ENCODE results near the gene SGK2.

Gene SGK2

GRCh38 chr20:43571771-43572170, 12.9 kb downstream of the SGK2 start:
- no peak overlapping the region for H3K27ac ChIP-seq (ENCODE audit: low read length)
- TF ChIP-seq, protein P1, sequence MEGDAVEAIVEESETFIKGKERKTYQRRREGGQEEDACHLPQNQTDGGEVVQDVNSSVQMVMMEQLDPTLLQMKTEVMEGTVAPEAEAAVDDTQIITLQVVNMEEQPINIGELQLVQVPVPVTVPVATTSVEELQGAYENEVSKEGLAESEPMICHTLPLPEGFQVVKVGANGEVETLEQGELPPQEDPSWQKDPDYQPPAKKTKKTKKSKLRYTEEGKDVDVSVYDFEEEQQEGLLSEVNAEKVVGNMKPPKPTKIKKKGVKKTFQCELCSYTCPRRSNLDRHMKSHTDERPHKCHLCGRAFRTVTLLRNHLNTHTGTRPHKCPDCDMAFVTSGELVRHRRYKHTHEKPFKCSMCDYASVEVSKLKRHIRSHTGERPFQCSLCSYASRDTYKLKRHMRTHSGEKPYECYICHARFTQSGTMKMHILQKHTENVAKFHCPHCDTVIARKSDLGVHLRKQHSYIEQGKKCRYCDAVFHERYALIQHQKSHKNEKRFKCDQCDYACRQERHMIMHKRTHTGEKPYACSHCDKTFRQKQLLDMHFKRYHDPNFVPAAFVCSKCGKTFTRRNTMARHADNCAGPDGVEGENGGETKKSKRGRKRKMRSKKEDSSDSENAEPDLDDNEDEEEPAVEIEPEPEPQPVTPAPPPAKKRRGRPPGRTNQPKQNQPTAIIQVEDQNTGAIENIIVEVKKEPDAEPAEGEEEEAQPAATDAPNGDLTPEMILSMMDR (IDR thresholded peaks at IDR 0.05; ENCODE audit: low read length), result no peak
- no peak for TF ChIP-seq EZH2 (optimal IDR thresholded peaks at IDR 0.05; ENCODE audit: low read depth, low read length)
- no peak for TF ChIP-seq EZH2phosphoT487 (IDR thresholded peaks at IDR 0.05; ENCODE audit: low read length)
- H3K4me2 ChIP-seq (ENCODE audit: low read depth, low read length), result no peak overlapping the region
- H3K36me3 ChIP-seq (replicated peaks; ENCODE audit: insufficient read depth, low read length), result no peaks in the 10 kb centered on the region
- no peaks in the 10 kb centered on the region for H3K27me3 ChIP-seq (replicated peaks; ENCODE audit: insufficient read depth, low read length)
- no peaks in the 10 kb centered on the region for H3K79me2 ChIP-seq (ENCODE audit: low read length)
- DNase-seq, result no peak
- no peak overlapping the region for H2AFZ ChIP-seq (ENCODE audit: low read length)
- H3F3A ChIP-seq (ENCODE audit: insufficient read depth, low read length), result no peaks in the 10 kb centered on the region
- no peak overlapping the region for H3K9ac ChIP-seq (ENCODE audit: low read length)
- H3K4me1 ChIP-seq (ENCODE audit: low read length), result no peaks in the 10 kb centered on the region
- H4K20me1 ChIP-seq (ENCODE audit: insufficient read depth, low read length), result no peaks in the 10 kb centered on the region
- no peaks in the 10 kb centered on the region for H3K9me2 ChIP-seq (replicated peaks; ENCODE audit: insufficient read depth, low read length)
- H3K9me3 ChIP-seq (replicated peaks; ENCODE audit: insufficient read depth, low read length), result no peaks in the 10 kb centered on the region
- H3K4me3 ChIP-seq (ENCODE audit: low read length), result no peak overlapping the region

DNA sequence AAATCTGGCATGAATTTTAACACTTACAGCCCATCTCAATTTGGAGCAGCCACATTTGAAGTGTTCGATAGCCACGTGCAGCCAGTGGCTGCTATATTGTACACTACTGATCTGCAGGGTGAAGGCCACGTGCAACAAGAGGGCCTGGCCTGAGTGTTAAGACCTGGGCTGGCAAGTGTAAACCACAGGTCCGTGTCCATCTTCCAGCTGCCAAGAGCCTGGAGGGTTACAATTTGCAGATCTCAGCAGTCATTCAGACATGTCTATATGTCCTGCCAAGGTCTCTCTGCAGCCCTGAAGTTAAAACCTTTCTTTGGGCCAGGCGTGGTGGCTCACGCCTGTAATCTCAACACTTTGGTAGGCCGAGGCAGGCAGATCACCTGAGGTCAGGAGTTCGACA, 14.1 kb downstream of the SGK2 start:
- TF ChIP-seq EZH2phosphoT487 (IDR thresholded peaks at IDR 0.05; ENCODE audit: low read length), result no peak
- TF ChIP-seq, protein P1 (IDR thresholded peaks at IDR 0.05; ENCODE audit: low read length), result no peak
- TF ChIP-seq EZH2 (optimal IDR thresholded peaks at IDR 0.05; ENCODE audit: low read depth, low read length), result no peak
- Histone ChIP-seq H3K4me3 (ENCODE audit: low read length) (no peak overlapping the region), H3K27me3 (replicated peaks; ENCODE audit: insufficient read depth, low read length) (no peaks in the 10 kb centered on the region), H3K9me3 (replicated peaks; ENCODE audit: insufficient read depth, low read length) (no peaks in the 10 kb centered on the region), H3K4me1 (ENCODE audit: low read length) (no peaks in the 10 kb centered on the region), H3K4me2 (ENCODE audit: low read depth, low read length) (no peak overlapping the region), H3K9ac (ENCODE audit: low read length) (no peak overlapping the region), H2AFZ (ENCODE audit: low read length) (no peak overlapping the region), H3K36me3 (replicated peaks; ENCODE audit: insufficient read depth, low read length) (no peaks in the 10 kb centered on the region), H4K20me1 (ENCODE audit: insufficient read depth, low read length) (no peaks in the 10 kb centered on the region), H3F3A (ENCODE audit: insufficient read depth, low read length) (no peaks in the 10 kb centered on the region), H3K27ac (ENCODE audit: low read length) (no peak overlapping the region), H3K79me2 (ENCODE audit: low read length) (no peaks in the 10 kb centered on the region), H3K9me2 (replicated peaks; ENCODE audit: insufficient read depth, low read length) (no peaks in the 10 kb centered on the region)
- no peak for DNase-seq

GRCh38 chr20:43576108-43576507, 17.3 kb downstream of the SGK2 start:
- H3K4me3 ChIP-seq (ENCODE audit: low read length), result no peak overlapping the region
- H3K79me2 ChIP-seq (ENCODE audit: low read length), result no peaks in the 10 kb centered on the region
- H3K4me2 ChIP-seq (ENCODE audit: low read depth, low read length), result no peak overlapping the region
- no peak for DNase-seq
- no peaks in the 10 kb centered on the region for H4K20me1 ChIP-seq (ENCODE audit: insufficient read depth, low read length)
- H3K27ac ChIP-seq (ENCODE audit: low read length), result no peak overlapping the region
- no peak for TF ChIP-seq EZH2 (optimal IDR thresholded peaks at IDR 0.05; ENCODE audit: low read depth, low read length)
- H3F3A ChIP-seq (ENCODE audit: insufficient read depth, low read length), result no peaks in the 10 kb centered on the region
- H3K9me3 ChIP-seq (replicated peaks; ENCODE audit: insufficient read depth, low read length), result no peaks in the 10 kb centered on the region
- no peak overlapping the region for H3K9ac ChIP-seq (ENCODE audit: low read length)
- H2AFZ ChIP-seq (ENCODE audit: low read length), result no peak overlapping the region
- no peaks in the 10 kb centered on the region for H3K9me2 ChIP-seq (replicated peaks; ENCODE audit: insufficient read depth, low read length)
- no peaks in the 10 kb centered on the region for H3K4me1 ChIP-seq (ENCODE audit: low read length)
- no peaks in the 10 kb centered on the region for H3K27me3 ChIP-seq (replicated peaks; ENCODE audit: insufficient read depth, low read length)
- no peaks in the 10 kb centered on the region for H3K36me3 ChIP-seq (replicated peaks; ENCODE audit: insufficient read depth, low read length)

DNA sequence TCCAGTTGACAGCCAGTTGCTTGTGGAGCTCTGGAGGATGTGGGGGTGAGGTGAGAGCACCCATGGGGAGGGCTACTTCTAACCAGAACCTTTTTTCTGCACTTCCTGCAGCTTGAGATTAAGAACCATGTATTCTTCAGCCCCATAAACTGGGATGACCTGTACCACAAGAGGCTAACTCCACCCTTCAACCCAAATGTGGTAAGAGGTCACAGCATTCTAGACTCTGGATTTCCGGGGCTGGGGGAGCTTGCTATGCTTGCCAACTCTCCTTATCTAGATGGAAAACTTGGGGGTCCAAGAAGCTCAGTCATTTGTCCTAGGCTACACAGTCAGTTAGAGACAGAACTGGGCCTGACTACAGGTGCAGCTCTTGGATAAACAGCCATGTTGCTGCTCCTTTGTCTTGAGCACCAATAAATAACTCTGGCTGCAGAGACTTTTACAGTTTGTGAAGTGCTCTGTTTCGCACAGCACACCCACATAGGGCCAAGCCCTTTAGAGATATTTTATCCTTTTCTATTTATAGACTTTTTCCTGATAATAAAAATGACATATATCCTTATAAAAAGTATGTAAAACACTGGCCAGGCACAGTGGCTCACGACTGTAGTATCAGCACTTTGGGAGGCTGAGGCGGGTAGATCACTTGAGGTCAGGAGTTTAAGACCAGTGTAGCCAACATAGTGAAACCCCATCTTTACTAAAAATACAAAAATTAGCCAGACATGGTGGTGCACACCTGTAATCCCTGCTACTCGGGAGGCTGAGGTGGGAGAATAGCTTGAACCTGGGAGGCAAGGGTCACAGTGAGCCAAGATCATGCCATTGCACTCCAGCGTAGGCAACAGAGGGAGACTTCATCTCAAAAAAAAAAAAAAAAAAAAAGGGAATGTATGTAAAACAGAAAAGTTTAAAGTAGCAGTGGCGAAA, 21.3 kb downstream of the SGK2 start:
- Histone ChIP-seq H3K36me3 (replicated peaks; ENCODE audit: insufficient read depth, low read length) (no peaks in the 10 kb centered on the region), H3K9me2 (replicated peaks; ENCODE audit: insufficient read depth, low read length) (no peaks in the 10 kb centered on the region), H3K27me3 (replicated peaks; ENCODE audit: insufficient read depth, low read length) (no peaks in the 10 kb centered on the region), H4K20me1 (ENCODE audit: insufficient read depth, low read length) (no peaks in the 10 kb centered on the region), H3K4me2 (ENCODE audit: low read depth, low read length) (no peak overlapping the region), H3K4me1 (ENCODE audit: low read length) (no peaks in the 10 kb centered on the region), H2AFZ (ENCODE audit: low read length) (no peak overlapping the region), H3K9ac (ENCODE audit: low read length) (no peak overlapping the region), H3K79me2 (ENCODE audit: low read length) (no peaks in the 10 kb centered on the region), H3K4me3 (ENCODE audit: low read length) (no peak overlapping the region), H3K27ac (ENCODE audit: low read length) (no peak overlapping the region), H3K9me3 (replicated peaks; ENCODE audit: insufficient read depth, low read length) (no peaks in the 10 kb centered on the region), H3F3A (ENCODE audit: insufficient read depth, low read length) (no peaks in the 10 kb centered on the region)
- TF ChIP-seq, protein P1 (IDR thresholded peaks at IDR 0.05; ENCODE audit: low read length), result no peak
- TF ChIP-seq EZH2 (optimal IDR thresholded peaks at IDR 0.05; ENCODE audit: low read depth, low read length) (no peak), EZH2phosphoT487 (IDR thresholded peaks at IDR 0.05; ENCODE audit: low read length) (no peak)
- no peak for DNase-seq

All from MM.1S (cell line).